SK-N-SH treated with all-trans-retinoic acid at 6 μM for 48 hours (cell line): Measurements from ENCODE around the gene GSTT2B.

Experiments used
- ESRRG ChIP-seq: fragments of 250-450 bp; sonication (Bioruptor Pico); IDR thresholded peaks from 2 replicates; pipeline ENCODE4 v1.6.1; 2021; ENCODE audit warnings: mild to moderate bottlenecking
- ZNF565 ChIP-seq: fragments of 450-650 bp; formaldehyde crosslinking; conservative IDR thresholded peaks from 2 replicates; pipeline ENCODE4 v1.5.0; 2020; ENCODE audit warnings: low read depth, mild to moderate bottlenecking, moderate library complexity

DNA sequence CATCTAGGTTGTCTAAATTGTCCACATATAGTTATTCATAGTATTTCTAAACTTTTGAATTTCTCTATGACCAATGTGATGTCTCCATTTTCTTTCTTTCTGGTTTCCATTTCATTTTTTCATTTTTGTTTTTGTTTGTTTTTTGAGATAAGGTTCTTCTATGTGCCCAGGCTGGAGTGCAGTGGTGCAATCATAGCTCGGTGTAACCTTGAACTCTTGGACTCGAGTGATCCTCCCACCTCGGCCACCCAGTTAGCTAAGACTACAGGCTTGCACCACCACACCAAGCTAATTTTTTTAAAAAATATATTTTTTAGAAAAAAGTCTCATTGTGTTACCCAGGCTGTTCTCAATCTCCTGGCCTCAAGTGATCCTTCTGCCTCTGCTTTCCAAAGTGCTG lies 36.1 kb upstream of the GSTT2B start:
- TF ChIP-seq ZNF565 (no peak), ESRRG (no peak)
